CD4-positive, alpha-beta T cell treated with Interleukin-6 at 100 ng/mL for 8 hours (primary cell): Measurements from ENCODE around the gene NPHP4.

Source experiments
- DNase-seq: peaks from one replicate; pipeline ENCODE4 v3.0.0-alpha.2; 2020; ENCODE audit warnings: mixed read lengths, low spot score

The NPHP4 gene

GRCh38 chr1:5831600-5832335, 160.5 kb downstream of the NPHP4 start:
- no peak for DNase-seq

- DNase-seq, result no peak
These were observed 161.2 kb downstream of the NPHP4 start for GRCh38 chr1:5830771-5831599.

- no peak for DNase-seq
These were observed 162.8 kb downstream of the NPHP4 start for GRCh38 chr1:5829414-5829813.

GRCh38 chr1:5828308-5828935, 163.8 kb downstream of the NPHP4 start:
- DNase-seq, result no peak

GRCh38 chr1:5827516-5827915, 164.7 kb downstream of the NPHP4 start:
- DNase-seq, result no peak

- DNase-seq, result no peak
These were observed 165.6 kb downstream of the NPHP4 start for GRCh38 chr1:5826601-5827000.

- DNase-seq, result no peak
These were observed 169.5 kb downstream of the NPHP4 start for GRCh38 chr1:5822726-5823125.

- no peak for DNase-seq
These were observed 170.0 kb downstream of the NPHP4 start for GRCh38 chr1:5822266-5822665.

- DNase-seq, result no peak
These were observed 170.6 kb downstream of the NPHP4 start for GRCh38 chr1:5821540-5822176.

GRCh38 chr1:5820026-5820421, 172.2 kb downstream of the NPHP4 start:
- DNase-seq, result no peak

GRCh38 chr1:5819391-5820025, 172.7 kb downstream of the NPHP4 start:
- no peak for DNase-seq

- DNase-seq, result no peak
These were observed 173.5 kb downstream of the NPHP4 start for GRCh38 chr1:5818755-5819154.

GRCh38 chr1:5815716-5816115, 176.5 kb downstream of the NPHP4 start:
- DNase-seq, result no peak

- DNase-seq, result no peak
These were observed 177.0 kb downstream of the NPHP4 start for GRCh38 chr1:5815211-5815610.

GRCh38 chr1:5814046-5814619, 178.1 kb downstream of the NPHP4 start:
- no peak for DNase-seq

- DNase-seq, result no peak
These were observed 178.7 kb downstream of the NPHP4 start for GRCh38 chr1:5813480-5813879.
